ENCODE data around the gene IL1B.
A peak's percentile ranks its signal among the peaks of the same experiment; 100 is the strongest.

The IL1B gene

GRCh38 chr2:112800881-112801583 lies 35.5 kb downstream of the IL1B start:
- no peak for DNase-seq

- DNase-seq = no peak
These were observed 37.3 kb downstream of the IL1B start for GRCh38 chr2:112798979-112799975.

GRCh38 chr2:112796486-112796885 lies 40.1 kb downstream of the IL1B start:
- no peak for DNase-seq

- DNase-seq = peak; percentile 39
These were observed 40.8 kb downstream of the IL1B start for GRCh38 chr2:112795774-112796173.

GRCh38 chr2:112794841-112795240 lies 41.7 kb downstream of the IL1B start:
- DNase-seq = no peak

- no peak for DNase-seq
These were observed 42.3 kb downstream of the IL1B start for GRCh38 chr2:112794131-112794733.

GRCh38 chr2:112793449-112793978 lies 43.1 kb downstream of the IL1B start:
- no peak for DNase-seq

- DNase-seq = no peak
These were observed 44.2 kb downstream of the IL1B start for GRCh38 chr2:112792419-112792818.

- DNase-seq = no peak
These were observed 44.8 kb downstream of the IL1B start for GRCh38 chr2:112791693-112792230.

- DNase-seq = no peak
These were observed 45.6 kb downstream of the IL1B start for GRCh38 chr2:112791019-112791418.

- no peak for DNase-seq
These were observed 46.3 kb downstream of the IL1B start for GRCh38 chr2:112790305-112790704.

- DNase-seq = no peak
These were observed 47.4 kb downstream of the IL1B start for GRCh38 chr2:112789186-112789585.

GRCh38 chr2:112788653-112789052 lies 47.9 kb downstream of the IL1B start:
- DNase-seq = no peak

- DNase-seq = no peak
These were observed 48.7 kb downstream of the IL1B start for GRCh38 chr2:112787729-112788393.

GRCh38 chr2:112787294-112787693 lies 49.3 kb downstream of the IL1B start:
- DNase-seq = no peak

GRCh38 chr2:112784199-112785189 lies 52.1 kb downstream of the IL1B start, which contains the start of gene IL1A:
Gene IL1A (minus strand): TSS chr2:112784493. CDS start chr2:112783770, 723 bp downstream.
- no peak for DNase-seq

GRCh38 chr2:112783187-112783714 lies 53.3 kb downstream of the IL1B start:
- DNase-seq = no peak

- no peak for DNase-seq
These were observed 54.3 kb downstream of the IL1B start for GRCh38 chr2:112782234-112782799.
